Loucy (cell line): ENCODE measurements around the gene CKM.

Experiments used
- H2AFZ ChIP-seq: fragments of 200-600 bp; sonication (generic); 2 replicates; pipeline ENCODE4 v1.6.0; 2016; ENCODE audit warnings: antibody characterized with exemption, mild to moderate bottlenecking, low read length, moderate library complexity
- H3F3A ChIP-seq: fragments of 200-600 bp; 2 replicates; pipeline ENCODE4 v1.6.0; 2016; ENCODE audit warnings: antibody characterized with exemption, low read depth, mild to moderate bottlenecking
- H3K27me3 ChIP-seq: fragments of 200-600 bp; sonication (generic); 2 replicates; pipeline ENCODE4 v1.6.1; 2014; ENCODE audit warnings: low read length, mild to moderate bottlenecking; ENCODE audit not compliant: insufficient read depth, poor library complexity, severe bottlenecking
- H3K36me3 ChIP-seq: fragments of 200-600 bp; sonication (generic); 2 replicates; pipeline ENCODE4 v1.6.1; 2016; ENCODE audit warnings: low read length; ENCODE audit not compliant: insufficient read depth
- H3K4me1 ChIP-seq: fragments of 200-600 bp; sonication (generic); 2 replicates; pipeline ENCODE4 v1.5.1; 2014; ENCODE audit warnings: low read length, mild to moderate bottlenecking; ENCODE audit not compliant: insufficient read depth, poor library complexity, severe bottlenecking
- H3K4me2 ChIP-seq: fragments of 200-600 bp; sonication (generic); 2 replicates; pipeline ENCODE4 v1.6.0; 2014; ENCODE audit warnings: antibody characterized with exemption, low read length, low read depth, mild to moderate bottlenecking; ENCODE audit not compliant: poor library complexity, severe bottlenecking
- H3K4me3 ChIP-seq: fragments of 200-600 bp; sonication (generic); 2 replicates; pipeline ENCODE4 v1.5.1; 2014; ENCODE audit warnings: low read length, mild to moderate bottlenecking, mixed read lengths; ENCODE audit not compliant: poor library complexity, severe bottlenecking
- H3K79me2 ChIP-seq: fragments of 200-600 bp; sonication (generic); 2 replicates; pipeline ENCODE4 v1.6.1; 2014; ENCODE audit warnings: low read length; ENCODE audit not compliant: insufficient read depth
- H3K9ac ChIP-seq: fragments of 200-600 bp; sonication (generic); 2 replicates; pipeline ENCODE4 v1.6.0; 2014; ENCODE audit warnings: mild to moderate bottlenecking, low read depth, low read length, moderate library complexity; ENCODE audit not compliant: poor library complexity, severe bottlenecking
- H3K9me2 ChIP-seq: fragments of 200-600 bp; sonication (generic); replicated peaks from 2 replicates; pipeline ENCODE4 v1.6.1; 2016; ENCODE audit warnings: low read depth, low read length, mixed read lengths
- H3K9me3 ChIP-seq: fragments of 200-600 bp; sonication (generic); 2 replicates; pipeline ENCODE4 v1.6.1; 2014; ENCODE audit warnings: mild to moderate bottlenecking, antibody characterized with exemption, low read length, low read depth; ENCODE audit not compliant: insufficient read depth
- H4K20me1 ChIP-seq: fragments of 200-600 bp; sonication (generic); 2 replicates; pipeline ENCODE4 v1.6.0; 2014; ENCODE audit warnings: antibody characterized with exemption, low read length, mild to moderate bottlenecking; ENCODE audit not compliant: insufficient read depth, poor library complexity, severe bottlenecking
- EZH2phosphoT487 ChIP-seq: fragments of 200-600 bp; IDR thresholded peaks from 2 replicates; pipeline ENCODE4 v1.6.1; 2018; ENCODE audit warnings: antibody characterized with exemption, mild to moderate bottlenecking, moderate library complexity, borderline replicate concordance
- TF ChIP-seq, protein P1 (sequence below): fragments of 200-600 bp; sonication (generic); conservative IDR thresholded peaks from 2 replicates; pipeline ENCODE4 v1.5.1; 2014; ENCODE audit warnings: mild to moderate bottlenecking, antibody characterized with exemption, low read length

Gene CKM

DNA sequence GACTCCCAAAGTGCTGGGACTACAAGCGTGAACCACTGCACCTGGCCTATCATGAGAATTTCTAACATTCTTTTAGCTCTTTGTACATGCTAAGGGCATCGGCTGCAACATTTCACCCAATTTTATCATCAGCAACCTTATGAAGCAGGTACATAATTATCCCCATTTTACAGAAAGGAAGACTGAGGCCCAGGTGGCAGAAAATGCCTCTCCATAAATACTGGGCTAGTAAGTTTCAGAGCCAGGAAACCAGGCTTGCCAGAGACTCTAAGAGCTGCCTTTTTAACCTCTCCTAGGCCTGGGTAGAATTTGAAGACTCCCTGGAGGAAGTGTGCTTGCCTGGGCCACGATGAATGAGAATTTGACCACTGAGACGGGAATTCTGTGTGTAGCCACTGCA is 45.5 kb upstream of the CKM start:
- H3F3A ChIP-seq = no peaks in the 10 kb centered on the region
- H2AFZ ChIP-seq = no peak overlapping the region
- H3K9ac ChIP-seq = no peak overlapping the region
- TF ChIP-seq EZH2phosphoT487 = no peak
- TF ChIP-seq, protein P1, sequence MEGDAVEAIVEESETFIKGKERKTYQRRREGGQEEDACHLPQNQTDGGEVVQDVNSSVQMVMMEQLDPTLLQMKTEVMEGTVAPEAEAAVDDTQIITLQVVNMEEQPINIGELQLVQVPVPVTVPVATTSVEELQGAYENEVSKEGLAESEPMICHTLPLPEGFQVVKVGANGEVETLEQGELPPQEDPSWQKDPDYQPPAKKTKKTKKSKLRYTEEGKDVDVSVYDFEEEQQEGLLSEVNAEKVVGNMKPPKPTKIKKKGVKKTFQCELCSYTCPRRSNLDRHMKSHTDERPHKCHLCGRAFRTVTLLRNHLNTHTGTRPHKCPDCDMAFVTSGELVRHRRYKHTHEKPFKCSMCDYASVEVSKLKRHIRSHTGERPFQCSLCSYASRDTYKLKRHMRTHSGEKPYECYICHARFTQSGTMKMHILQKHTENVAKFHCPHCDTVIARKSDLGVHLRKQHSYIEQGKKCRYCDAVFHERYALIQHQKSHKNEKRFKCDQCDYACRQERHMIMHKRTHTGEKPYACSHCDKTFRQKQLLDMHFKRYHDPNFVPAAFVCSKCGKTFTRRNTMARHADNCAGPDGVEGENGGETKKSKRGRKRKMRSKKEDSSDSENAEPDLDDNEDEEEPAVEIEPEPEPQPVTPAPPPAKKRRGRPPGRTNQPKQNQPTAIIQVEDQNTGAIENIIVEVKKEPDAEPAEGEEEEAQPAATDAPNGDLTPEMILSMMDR = no peak
- H3K27me3 ChIP-seq = no peaks in the 10 kb centered on the region
- no peak overlapping the region for H3K4me2 ChIP-seq
- H3K79me2 ChIP-seq = peaks cover 7% of the 10 kb centered on the region; the same call in 1 of the 2 replicates
- H3K9me3 ChIP-seq = no peaks in the 10 kb centered on the region
- no peaks in the 10 kb centered on the region for H3K9me2 ChIP-seq
- no peaks in the 10 kb centered on the region for H4K20me1 ChIP-seq
- no peaks in the 10 kb centered on the region for H3K36me3 ChIP-seq
- H3K4me3 ChIP-seq = no peak overlapping the region
- peaks cover 11% of the 10 kb centered on the region for H3K4me1 ChIP-seq

DNA sequence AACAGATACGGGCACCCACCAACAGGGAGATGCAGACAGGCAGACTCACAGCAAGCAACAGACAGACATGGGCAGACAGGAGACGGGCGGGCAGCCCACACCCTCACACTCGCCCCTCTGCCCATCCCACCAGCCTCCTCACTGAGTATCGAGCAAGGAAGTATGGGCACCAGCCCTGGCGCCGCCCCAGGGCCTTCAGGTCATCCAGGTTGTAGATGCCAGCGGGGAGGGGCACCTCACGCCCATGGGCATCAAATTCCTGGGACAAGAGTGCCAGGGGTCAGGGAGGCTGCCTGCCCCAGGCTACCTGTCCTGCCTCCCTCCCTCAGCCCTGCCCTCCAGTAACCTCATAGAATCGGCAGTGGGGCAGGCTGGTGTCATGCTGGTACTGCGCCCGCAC is 42.0 kb upstream of the CKM start:
- H4K20me1 ChIP-seq = no peaks in the 10 kb centered on the region
- no peak for TF ChIP-seq EZH2phosphoT487
- TF ChIP-seq, protein P1 = no peak

DNA sequence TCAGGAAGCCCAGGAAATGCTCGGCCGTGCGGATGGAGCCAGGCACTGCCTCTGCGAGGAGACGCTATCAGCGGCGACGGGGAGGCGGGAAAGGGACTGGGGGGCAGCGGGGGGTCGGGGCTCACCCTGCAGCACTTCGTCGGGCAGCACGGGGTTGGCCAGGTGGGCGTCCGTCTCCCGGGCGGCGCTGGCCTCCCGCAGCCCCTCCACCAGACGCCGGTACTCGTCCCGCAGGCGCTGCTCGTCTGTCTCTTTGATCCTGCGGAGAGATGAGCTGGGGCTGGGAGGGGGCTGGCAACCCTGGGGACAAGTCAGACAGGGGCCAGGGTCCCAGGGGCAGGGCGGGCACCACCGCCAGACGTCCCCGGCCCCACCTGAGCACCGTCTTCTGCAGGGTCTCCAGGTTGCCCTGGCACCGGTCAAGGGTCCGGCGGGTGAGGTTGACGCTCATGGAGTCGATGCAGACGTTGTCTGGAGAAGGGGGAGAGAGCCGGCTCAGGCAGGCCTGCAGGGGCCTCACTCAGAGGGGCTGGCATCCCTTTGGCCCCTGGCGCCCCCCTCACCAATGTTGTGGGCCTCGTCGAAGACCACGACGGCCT is 41.3 kb upstream of the CKM start:
- Histone ChIP-seq H3K27me3 (no peaks in the 10 kb centered on the region), H4K20me1 (no peaks in the 10 kb centered on the region), H3K4me2 (no peak overlapping the region), H3K9ac (no peak overlapping the region), H3K4me1 (peaks cover 3% of the 10 kb centered on the region), H3K36me3 (peaks cover 5% of the 10 kb centered on the region; the same call in 1 of the 2 replicates), H3K79me2 (no peaks in the 10 kb centered on the region), H3K9me2 (no peaks in the 10 kb centered on the region), H2AFZ (no peak overlapping the region), H3K9me3 (no peaks in the 10 kb centered on the region), H3K4me3 (no peak overlapping the region), H3F3A (no peaks in the 10 kb centered on the region)
- TF ChIP-seq EZH2phosphoT487 = no peak
- TF ChIP-seq, protein P1 = no peak

More for the DNA sequence above, 42.0 kb upstream of the CKM start:
- Histone ChIP-seq H2AFZ (no peak overlapping the region), H3K4me2 (no peak overlapping the region), H3K4me3 (no peak overlapping the region), H3K36me3 (peaks cover 5% of the 10 kb centered on the region; the same call in 1 of the 2 replicates), H3F3A (no peaks in the 10 kb centered on the region), H3K9me2 (no peaks in the 10 kb centered on the region), H3K27me3 (no peaks in the 10 kb centered on the region), H3K79me2 (peaks cover 2% of the 10 kb centered on the region; the same call in 1 of the 2 replicates), H3K9ac (no peak overlapping the region), H3K9me3 (no peaks in the 10 kb centered on the region), H3K4me1 (peaks cover 8% of the 10 kb centered on the region)
